BLaER1 treated with 17β-estradiol and CSF1 and Interleukin-3, amounts not matched to agents 10 nM and 100 nM (cell line): Measurements from ENCODE around the gene EIF3K.

Source experiments
- H3K27ac ChIP-seq, 11 experiments: shearing (Covaris generic); formaldehyde crosslinking; 2 replicates each; pipeline ENCODE4 v1.8.1; 2022
- H3K27me3 ChIP-seq, 11 experiments: shearing (Covaris generic); formaldehyde crosslinking; 2 replicates each; pipeline ENCODE4 v1.8.1; 2022
- H3K36me3 ChIP-seq, 11 experiments: shearing (Covaris generic); formaldehyde crosslinking; 2 replicates each; pipeline ENCODE4 v1.8.1; 2022
- H3K4me1 ChIP-seq, 10 experiments: shearing (Covaris generic); formaldehyde crosslinking; 2 replicates each; pipeline ENCODE4 v1.8.1; 2022
- H3K4me2 ChIP-seq, 11 experiments: shearing (Covaris generic); formaldehyde crosslinking; 2 replicates each; pipeline ENCODE4 v1.8.1; 2022
- H3K4me3 ChIP-seq, 10 experiments: shearing (Covaris generic); formaldehyde crosslinking; 2 replicates each; pipeline ENCODE4 v1.8.1; 2022
- H3K9ac ChIP-seq, 11 experiments: shearing (Covaris generic); formaldehyde crosslinking; 2 replicates each; pipeline ENCODE4 v1.8.1; 2022
- H3K9me3 ChIP-seq, 11 experiments: shearing (Covaris generic); formaldehyde crosslinking; replicated peaks in 1 of 11; 2 replicates each; pipeline ENCODE4 v1.8.1; 2022
- H4K20me1 ChIP-seq, 11 experiments: shearing (Covaris generic); formaldehyde crosslinking; 2 replicates each; pipeline ENCODE4 v1.8.1; 2022
- Cebpa-rat ChIP-seq, 11 experiments: shearing (Covaris generic); IDR thresholded peaks; 2 replicates each; pipeline ENCODE4 v1.8.1; 2022

The EIF3K gene

GRCh38 chr19:38615007-38615581 lies 3.9 kb upstream of the EIF3K start:
- peaks cover 0 to 10% (median 5%) of the 10 kb centered on the region in 11 experiments; a peak in 14 of 22 replicates for H4K20me1 ChIP-seq
- H3K4me2 ChIP-seq, result peak overlapping the region in 6 of 11 experiments; percentile 5 to 25 (median 20); a peak in 5 of 22 replicates
- H3K9me3 ChIP-seq, result no peaks in the 10 kb centered on the region
- H3K9ac ChIP-seq, result peak overlapping the region in 2 of 11 experiments; percentile 10 to 26; a peak in 1 of 22 replicates
- 0 out of 22 replicates have a peak overlapping the region, but pooled peaks of 1 of the 11 experiments have one; percentile 12 for H3K27ac ChIP-seq
- H3K36me3 ChIP-seq, result peaks cover 10 to 55% (median 33%) of the 10 kb centered on the region in 11 experiments
- no peaks in the 10 kb centered on the region for H3K27me3 ChIP-seq
- H3K4me1 ChIP-seq, result peaks cover 23 to 40% (median 33%) of the 10 kb centered on the region in 10 experiments
- TF ChIP-seq Cebpa-rat (IDR thresholded peaks at IDR 0.05), result no peak
- no peak overlapping the region for H3K4me3 ChIP-seq

- Histone ChIP-seq H3K4me2 (peak overlapping the region in 10 of 11 experiments; percentile 90 to 99 (median 95); a peak in 18 of 22 replicates), H3K36me3 (peaks cover 17 to 55% (median 36%) of the 10 kb centered on the region in 11 experiments), H3K9ac (peak overlapping the region in 2 of 11 experiments; percentile 93 to 95; a peak in 2 of 22 replicates)
Observed at GRCh38 chr19:38616265-38616664, 2.7 kb upstream of the EIF3K start.

GRCh38 chr19:38617283-38617763 lies 1.7 kb upstream of the EIF3K start:
- peaks cover 25 to 55% (median 36%) of the 10 kb centered on the region in 11 experiments for H3K36me3 ChIP-seq
- H4K20me1 ChIP-seq, result peaks cover 0 to 32% (median 24%) of the 10 kb centered on the region in 11 experiments; a peak in 16 of 22 replicates
- peak overlapping the region; percentile 87 to 99 (median 92) for H3K4me3 ChIP-seq
- no peak for TF ChIP-seq Cebpa-rat (IDR thresholded peaks at IDR 0.05)
- H3K27me3 ChIP-seq, result no peaks in the 10 kb centered on the region
- peak overlapping the region; percentile 68 to 97 (median 90) for H3K9ac ChIP-seq
- H3K9me3 ChIP-seq, result no peaks in the 10 kb centered on the region
- peak overlapping the region; percentile 16 to 94 (median 85); a peak in 21 of 22 replicates for H3K27ac ChIP-seq
- peak overlapping the region; percentile 90 to 99 (median 95) for H3K4me2 ChIP-seq
- peaks cover 27 to 48% (median 43%) of the 10 kb centered on the region in 10 experiments for H3K4me1 ChIP-seq

More at GRCh38 chr19:38616265-38616664, 2.7 kb upstream of the EIF3K start:
- Histone ChIP-seq H3K27me3 (no peaks in the 10 kb centered on the region), H4K20me1 (peaks cover 0 to 22% (median 15%) of the 10 kb centered on the region in 11 experiments; a peak in 16 of 22 replicates), H3K4me3 (peak overlapping the region in 3 of 10 experiments; percentile 87 to 99 (median 90); a peak in 1 of 20 replicates), H3K4me1 (peaks cover 27 to 48% (median 43%) of the 10 kb centered on the region in 10 experiments), H3K9me3 (no peaks in the 10 kb centered on the region), H3K27ac (peak overlapping the region in 3 of 11 experiments; percentile 89 to 94 (median 90); a peak in 4 of 22 replicates)
- TF ChIP-seq Cebpa-rat (IDR thresholded peaks at IDR 0.05), result no peak

- Histone ChIP-seq H3K4me1 (peaks cover 27 to 48% (median 43%) of the 10 kb centered on the region in 10 experiments), H3K27me3 (no peaks in the 10 kb centered on the region), H3K27ac (peak within 1 kb of the TSS; percentile 16 to 94 (median 85); a peak in 21 of 22 replicates), H3K36me3 (peaks cover 29 to 54% (median 34%) of the 10 kb centered on the region in 11 experiments), H3K9me3 (no peaks in the 10 kb centered on the region), H3K9ac (peak within 1 kb of the TSS; percentile 68 to 97 (median 90)), H3K4me3 (peak within 1 kb of the TSS; percentile 87 to 99 (median 92)), H4K20me1 (peaks cover 0 to 36% (median 24%) of the 10 kb centered on the region in 11 experiments; a peak in 16 of 22 replicates), H3K4me2 (peak within 1 kb of the TSS; percentile 90 to 99 (median 95))
- no peak for TF ChIP-seq Cebpa-rat (IDR thresholded peaks at IDR 0.05)
Observed at GRCh38 chr19:38617764-38618589, 1.0 kb upstream of the EIF3K start, which contains the start of gene MAP4K1. Gene MAP4K1, minus strand, starts transcription at chr19:38617953. Its CDS starts 58 bp downstream, at chr19:38617895.

- Histone ChIP-seq H3K9ac (peak overlapping the region; percentile 89 to 97 (median 92)), H3K9me3 (no peaks in the 10 kb centered on the region), H3K4me2 (peak overlapping the region; percentile 86 to 99 (median 97)), H3K4me3 (peak overlapping the region; percentile 87 to 99 (median 92)), H3K36me3 (peaks cover 40 to 53% (median 42%) of the 10 kb centered on the region in 11 experiments), H4K20me1 (peaks cover 0 to 46% (median 34%) of the 10 kb centered on the region in 11 experiments; a peak in 17 of 22 replicates), H3K4me1 (peaks cover 27 to 48% (median 43%) of the 10 kb centered on the region in 10 experiments), H3K27ac (peak overlapping the region; percentile 70 to 94 (median 85)), H3K27me3 (no peaks in the 10 kb centered on the region)
- no peak for TF ChIP-seq Cebpa-rat (IDR thresholded peaks at IDR 0.05)
Observed at GRCh38 chr19:38619361-38620174, 580 bp downstream of the EIF3K start.

- Histone ChIP-seq H3K4me3 (no peak overlapping the region), H3K36me3 (peaks cover 92 to 98% (median 95%) of the 10 kb centered on the region in 11 experiments), H3K27me3 (no peaks in the 10 kb centered on the region), H4K20me1 (peaks cover 0 to 88% (median 80%) of the 10 kb centered on the region in 11 experiments; a peak in 18 of 22 replicates), H3K9ac (no peak overlapping the region; a peak in 1 of 22 replicates), H3K4me1 (peaks cover 6 to 15% (median 9%) of the 10 kb centered on the region in 10 experiments), H3K27ac (no peak overlapping the region), H3K4me2 (no peak overlapping the region), H3K9me3 (no peaks in the 10 kb centered on the region)
- TF ChIP-seq Cebpa-rat (IDR thresholded peaks at IDR 0.05), result no peak
Observed at GRCh38 chr19:38624822-38625221, 5.8 kb downstream of the EIF3K start.

GRCh38 chr19:38626401-38626800 lies 7.4 kb downstream of the EIF3K start:
- Histone ChIP-seq H3K36me3 (peaks cover 91 to 99% (median 94%) of the 10 kb centered on the region in 11 experiments), H3K9me3 (no peaks in the 10 kb centered on the region), H3K27ac (no peak overlapping the region), H3K9ac (no peak overlapping the region), H4K20me1 (peaks cover 0 to 81% (median 69%) of the 10 kb centered on the region in 11 experiments; a peak in 18 of 22 replicates), H3K4me2 (no peak overlapping the region), H3K27me3 (no peaks in the 10 kb centered on the region), H3K4me3 (no peak overlapping the region), H3K4me1 (0 out of 20 replicates have a peak, but pooled peaks cover 0 to 1% (median 0%) of the 10 kb centered on the region in 10 experiments)
- TF ChIP-seq Cebpa-rat (IDR thresholded peaks at IDR 0.05), result no peak
